HG03354 (cell line): ENCODE measurements around the gene NOL3.
"Not testable (repeated sequence)": the region's sequence is repeated elsewhere in the genome, so short reads cannot be mapped to it uniquely, and the experiment has no call there.

Experiments
- ATAC-seq: cut with Tn5 transposase; IDR thresholded peaks from one replicate; pipeline ENCODE4 v1.9.1; 2021; ENCODE audit warnings: mild to moderate bottlenecking; ENCODE audit not compliant: unreplicated experiment, poor library complexity, severe bottlenecking

Gene NOL3

DNA sequence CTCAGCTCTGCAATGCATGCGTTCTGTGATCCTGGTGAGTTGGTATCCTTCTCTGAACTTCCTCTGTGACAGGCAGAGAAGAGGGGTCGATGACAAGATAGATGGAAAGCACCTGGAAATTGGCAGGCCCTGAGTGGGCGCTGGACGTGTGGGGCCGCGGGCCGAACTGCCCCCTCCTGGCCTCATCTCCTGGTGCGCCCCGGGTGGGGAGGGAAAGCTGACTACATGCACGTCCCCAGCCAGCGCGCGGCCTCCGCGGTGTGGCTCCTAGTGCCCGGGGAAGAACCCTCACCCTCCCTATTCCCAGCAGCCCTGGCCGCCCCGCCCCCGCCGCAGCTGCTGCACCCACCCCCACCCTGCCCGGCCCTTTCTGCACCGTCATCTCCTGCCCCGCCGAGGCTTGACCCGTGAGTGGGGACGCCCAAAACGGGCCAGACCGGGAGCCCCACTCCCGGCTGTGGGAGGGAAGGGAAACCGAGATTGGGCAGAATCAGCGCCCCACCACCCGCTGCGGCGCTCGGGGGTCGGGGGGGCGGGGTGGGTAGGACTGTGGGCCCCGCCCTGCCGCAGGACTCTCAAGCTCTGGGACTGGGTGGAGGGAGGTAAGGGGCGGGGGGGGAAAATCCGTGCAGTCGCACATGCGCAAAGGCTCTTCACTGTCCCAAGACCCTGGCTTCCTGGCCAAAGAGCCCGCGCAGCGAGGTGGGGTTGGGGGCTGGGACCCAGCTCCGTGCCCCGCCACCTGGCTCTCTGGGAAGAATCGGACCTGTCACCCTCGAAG is at the start of gene NOL3:
TSS of gene NOL3 (plus strand) at position 371 of the 781 bp plus-strand sequence.
- ATAC-seq: peak; percentile 34

DNA sequence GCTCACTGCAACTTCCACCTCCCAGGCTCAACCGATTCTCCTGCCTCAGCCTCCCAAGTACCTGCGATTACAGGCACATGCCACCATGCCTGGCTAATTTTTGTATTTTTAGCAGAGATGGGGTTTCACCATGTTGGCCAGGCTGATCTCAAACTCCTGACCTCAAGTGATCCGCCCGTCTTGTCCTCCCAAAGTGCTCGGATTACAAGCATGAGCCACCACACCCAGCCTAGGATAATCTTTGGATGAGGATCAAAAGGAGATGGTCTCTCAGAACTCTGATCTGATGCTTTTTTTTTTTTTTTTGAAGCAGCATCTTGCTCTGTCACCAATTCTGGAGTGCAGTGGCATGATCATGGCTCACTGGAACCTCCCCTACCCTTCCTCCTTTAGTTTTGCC is 47.5 kb upstream of the NOL3 start:
- ATAC-seq: not testable (repeated sequence)

DNA sequence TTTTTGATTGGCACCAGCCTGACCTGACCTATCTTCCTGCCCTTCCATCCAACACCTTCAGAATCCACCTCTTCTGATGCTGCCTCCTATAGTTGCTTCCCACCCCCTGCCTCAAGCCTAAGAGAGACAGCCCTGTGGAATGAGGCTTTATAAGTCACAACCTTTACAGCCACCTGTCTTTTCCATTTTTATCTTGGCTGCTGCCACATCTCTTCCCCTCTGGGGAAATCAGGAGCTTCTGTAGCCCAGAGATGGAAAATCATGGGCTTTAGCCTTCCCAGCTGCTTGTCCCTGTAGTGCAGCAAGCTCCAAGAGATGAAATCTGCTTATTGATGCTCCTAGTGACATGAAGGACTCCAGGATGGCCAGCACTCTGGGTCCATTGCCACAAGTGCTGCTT is 41.9 kb upstream of the NOL3 start:
- no peak for ATAC-seq

DNA sequence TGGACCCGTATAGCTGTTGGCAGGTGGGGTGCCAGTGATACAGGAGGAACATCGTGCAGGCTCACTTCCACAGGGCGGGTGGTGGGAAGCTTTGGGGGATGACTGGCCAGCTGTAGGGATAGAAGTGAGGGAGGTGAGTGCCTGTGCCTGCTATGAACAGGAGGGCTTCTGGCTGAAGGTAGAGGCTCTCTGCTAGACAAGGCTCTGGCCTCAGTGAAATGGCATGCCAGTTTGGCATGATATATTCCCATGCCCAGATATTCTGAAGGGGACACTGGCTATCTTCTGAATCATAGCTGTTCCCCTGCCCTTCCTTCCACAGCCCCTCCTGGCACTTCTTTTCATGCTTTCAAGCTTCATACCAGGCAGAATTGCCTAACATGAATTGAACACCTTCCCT is 41.5 kb upstream of the NOL3 start:
- no peak for ATAC-seq

DNA sequence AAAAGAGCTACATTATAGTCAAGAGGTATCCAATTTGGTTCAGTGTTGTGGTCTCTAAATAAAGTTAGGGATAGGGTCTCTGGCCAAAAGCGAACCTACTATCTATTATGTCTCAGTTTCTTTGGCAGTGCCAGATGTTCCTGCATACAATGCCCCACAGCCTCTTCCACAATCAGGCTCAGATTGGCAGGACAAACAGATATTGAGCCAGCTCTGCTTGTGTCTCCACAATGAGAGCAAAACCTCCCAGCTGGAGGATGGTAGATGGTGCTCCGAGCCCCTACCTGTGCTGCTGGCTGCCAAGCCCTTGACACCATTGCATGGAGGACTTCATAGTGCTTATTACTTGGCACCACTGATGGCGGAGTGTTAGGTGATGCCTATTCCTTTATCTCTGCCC is 40.9 kb upstream of the NOL3 start:
- ATAC-seq: no peak

DNA sequence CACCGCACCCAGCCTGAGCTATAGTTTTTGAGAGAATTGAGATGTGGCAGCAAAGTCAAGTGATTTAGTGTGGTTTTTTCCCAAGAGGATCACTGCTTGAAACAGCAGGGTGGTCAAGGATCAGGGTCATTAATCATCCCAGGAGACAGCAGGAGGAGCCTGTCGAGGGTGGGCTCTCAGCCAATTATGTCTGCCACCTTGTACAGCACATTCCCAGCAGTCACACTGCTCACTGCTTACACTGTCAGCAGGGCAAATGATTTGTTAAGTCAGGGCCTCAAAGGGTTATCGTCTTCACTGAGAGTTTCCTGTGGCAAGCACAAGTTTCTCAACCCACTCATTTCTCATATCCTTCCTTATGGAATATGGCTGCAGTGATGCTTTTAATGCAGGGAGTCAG is 32.7 kb upstream of the NOL3 start:
- no peak for ATAC-seq

DNA sequence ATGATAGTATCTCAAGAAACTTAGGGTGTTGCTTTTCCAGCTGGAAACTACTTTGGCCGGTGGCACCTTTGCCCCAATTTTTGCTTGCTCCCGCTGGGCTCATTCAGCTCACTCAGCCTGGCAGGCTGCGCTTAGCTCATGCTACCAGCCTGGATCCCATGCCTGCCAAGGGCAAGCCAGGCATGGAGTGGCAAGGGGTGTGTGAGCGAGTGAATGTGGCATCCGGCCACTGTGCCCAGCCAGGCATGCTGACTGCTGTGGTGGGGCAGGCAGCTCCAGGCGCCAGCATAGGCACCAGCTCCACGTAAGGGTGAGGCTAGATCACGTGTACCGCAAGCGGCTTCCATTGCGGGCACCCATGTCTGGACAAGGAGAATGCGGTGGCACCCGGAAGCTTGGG is 28.9 kb upstream of the NOL3 start:
- no peak for ATAC-seq

DNA sequence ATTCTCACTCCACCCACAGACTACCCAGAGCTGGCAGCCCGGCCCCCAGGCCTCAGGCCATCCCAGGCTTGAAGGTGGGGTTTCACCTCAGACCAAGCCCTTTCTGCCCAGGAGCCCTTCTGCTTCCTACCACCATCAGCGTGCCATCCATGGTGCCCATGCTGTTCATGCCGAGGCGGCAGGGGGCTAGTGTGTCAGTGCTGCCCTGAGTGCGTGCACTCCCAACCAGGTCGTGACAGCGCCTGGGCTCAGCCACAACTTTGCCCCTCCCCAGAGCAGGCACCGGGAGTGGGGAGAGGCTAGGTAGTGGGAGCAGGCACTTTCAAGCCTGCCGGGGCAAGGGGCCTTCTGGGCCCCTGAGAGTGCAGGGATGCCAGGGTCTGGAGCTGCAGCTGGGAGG is 28.0 kb upstream of the NOL3 start:
- ATAC-seq: no peak

DNA sequence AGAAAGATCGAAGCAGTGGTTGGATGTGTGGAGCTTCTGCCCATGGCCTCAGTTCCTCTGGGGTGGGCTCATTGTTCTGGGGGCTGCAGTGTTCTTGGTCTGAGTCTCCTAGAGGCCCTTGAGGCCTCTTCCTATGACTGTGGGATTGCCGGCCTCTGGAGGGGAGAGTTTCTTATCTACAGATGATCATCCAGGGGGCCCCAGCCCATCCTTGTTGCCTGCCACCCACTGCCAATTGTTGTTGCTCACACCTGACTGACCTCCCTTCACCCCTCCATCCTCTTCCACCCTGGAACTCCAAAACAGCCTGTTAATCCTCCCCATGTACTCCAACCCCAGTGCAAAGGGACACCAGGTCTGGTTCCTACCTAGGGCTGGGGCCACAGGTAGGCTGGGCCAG is 25.4 kb upstream of the NOL3 start:
- ATAC-seq: no peak

DNA sequence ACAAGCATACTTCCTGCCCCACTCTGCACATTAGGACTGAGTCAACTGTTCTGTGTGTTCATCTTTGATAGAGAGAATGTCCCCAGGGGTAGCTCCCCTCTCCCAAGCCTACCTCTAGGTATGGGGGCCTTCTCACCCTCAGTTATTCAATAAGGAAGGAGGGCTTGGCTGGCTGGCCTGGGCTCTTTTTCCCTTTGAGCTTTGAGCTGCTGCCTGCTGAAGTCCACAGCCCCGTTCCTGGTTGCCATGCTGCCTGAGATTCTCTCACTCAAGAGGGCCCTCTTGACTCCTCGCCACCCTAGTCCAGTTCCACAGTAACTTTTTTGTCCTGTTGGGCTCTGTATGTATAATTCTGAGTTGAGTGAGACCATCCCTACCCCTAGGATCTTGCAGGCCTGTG is 24.6 kb upstream of the NOL3 start:
- ATAC-seq: no peak

DNA sequence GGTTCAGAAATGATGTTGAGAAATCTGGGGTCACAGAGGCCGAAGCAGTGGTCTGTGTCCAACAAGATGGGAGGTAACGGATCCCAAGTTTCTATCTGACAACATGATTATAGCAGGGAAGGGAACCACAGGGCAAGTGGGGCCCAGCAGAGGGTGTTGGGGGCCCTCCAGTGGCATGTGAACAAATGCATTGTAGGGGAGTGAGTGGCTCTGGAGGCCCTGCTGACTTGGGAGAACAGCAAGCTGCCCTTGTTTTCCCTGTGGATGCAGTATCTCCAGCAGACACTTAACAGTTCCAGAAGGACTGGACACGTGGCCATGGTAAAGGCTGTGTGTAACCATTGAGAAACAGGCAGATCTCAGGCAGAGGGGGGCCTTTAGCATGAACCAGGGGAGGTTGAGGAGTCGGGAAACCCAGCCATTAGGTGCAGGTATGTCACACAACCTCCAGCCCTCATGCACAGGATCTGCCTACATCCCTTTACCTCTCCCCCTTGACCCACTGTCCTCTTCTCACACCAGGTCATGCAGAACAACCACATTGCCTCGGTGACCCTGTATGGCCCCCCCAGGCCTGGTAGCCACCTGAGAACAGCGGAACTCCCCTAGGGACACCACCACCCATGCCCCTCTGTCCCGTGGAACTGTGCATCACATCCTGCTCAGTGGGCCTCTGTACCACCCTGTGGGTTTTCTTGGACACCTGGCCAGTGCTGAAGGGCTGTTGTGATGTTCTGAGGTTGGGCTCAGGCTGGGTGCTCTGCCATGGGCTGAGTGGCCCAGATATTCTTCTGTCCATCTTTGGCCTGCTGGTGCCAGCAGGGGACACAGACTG is 23.6 kb upstream of the NOL3 start:
- no peak for ATAC-seq

DNA sequence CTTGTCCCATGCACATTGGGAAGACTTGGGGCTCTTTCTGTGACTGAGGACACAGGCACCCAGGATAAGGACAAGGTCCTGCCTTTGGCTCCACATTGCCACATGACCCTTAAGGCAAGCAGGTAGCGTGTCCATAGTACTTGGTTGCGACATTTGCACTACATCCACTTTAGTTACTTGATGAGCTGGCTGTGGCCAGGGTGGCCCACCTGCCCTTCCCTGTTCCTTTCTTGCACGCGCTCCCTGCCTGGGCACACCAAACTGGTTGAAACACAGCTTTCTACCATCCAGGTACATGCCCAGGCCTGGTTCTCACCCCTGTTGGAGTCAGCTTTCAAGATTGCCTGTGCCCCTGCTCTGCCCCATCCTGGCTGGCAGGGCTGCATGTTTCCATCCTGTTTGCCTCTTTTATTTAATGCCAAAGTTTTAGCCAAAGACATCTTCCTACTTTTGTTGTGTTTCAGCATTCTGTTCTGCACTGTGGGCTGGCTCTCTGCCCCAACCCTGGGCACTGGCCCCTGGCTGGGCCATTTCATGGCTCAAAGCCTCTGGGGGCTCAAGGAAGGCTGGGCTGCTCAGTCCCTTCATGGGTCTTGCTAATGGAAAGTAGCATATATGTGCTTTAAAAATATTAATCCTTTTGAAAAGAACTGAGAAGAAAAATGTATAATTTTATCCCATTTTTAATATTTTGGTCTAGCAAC is 22.7 kb upstream of the NOL3 start:
- no peak for ATAC-seq

DNA sequence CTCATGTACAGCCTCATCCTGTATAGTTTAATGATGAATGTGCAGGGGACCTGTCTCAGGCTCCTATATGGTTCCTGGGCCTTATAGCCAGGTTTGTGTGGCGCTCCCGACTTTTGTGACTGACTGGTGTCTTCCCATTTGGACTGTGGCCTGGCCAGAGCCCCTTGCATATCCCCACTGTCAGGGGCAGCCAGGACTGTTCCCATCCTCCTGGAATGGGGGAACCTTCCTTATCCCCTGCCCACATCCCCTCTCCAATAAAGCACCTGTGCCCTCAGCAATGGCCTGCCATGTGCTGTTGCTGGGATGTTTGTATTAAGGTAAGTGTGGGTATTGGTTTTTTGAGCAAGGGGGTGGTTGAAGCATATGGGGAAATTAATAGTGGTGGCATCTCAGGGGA is 22.1 kb upstream of the NOL3 start:
- ATAC-seq: no peak

DNA sequence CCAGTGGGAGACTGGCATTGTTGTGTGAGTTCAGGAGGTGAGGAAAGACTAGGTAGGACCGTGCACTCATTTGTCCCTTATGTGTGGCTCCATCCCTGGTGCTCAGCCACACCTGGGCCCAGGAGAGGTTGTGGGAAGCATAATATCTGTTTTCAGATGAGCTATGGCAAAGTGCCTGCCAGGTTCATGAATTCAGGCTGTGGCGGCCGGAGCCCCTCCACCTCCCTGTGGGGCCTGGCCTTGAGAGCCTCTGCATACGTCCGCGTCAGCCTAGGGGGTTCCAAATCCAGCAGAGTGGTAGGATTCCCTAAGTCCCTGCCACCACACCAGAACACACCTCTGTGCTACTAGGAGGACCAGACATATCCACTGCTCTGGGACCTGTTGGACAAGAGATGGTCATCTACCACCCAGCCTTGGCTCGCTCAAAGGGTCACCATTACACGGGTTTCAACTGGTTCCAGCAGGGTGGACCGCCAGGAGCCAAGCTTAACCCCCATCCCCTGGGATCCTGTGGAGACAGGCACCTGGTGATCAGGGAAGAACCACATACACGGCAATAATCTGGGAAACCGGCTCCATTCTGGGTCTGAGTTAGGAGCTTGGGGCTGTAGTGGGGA is 21.6 kb upstream of the NOL3 start:
- ATAC-seq: no peak

DNA sequence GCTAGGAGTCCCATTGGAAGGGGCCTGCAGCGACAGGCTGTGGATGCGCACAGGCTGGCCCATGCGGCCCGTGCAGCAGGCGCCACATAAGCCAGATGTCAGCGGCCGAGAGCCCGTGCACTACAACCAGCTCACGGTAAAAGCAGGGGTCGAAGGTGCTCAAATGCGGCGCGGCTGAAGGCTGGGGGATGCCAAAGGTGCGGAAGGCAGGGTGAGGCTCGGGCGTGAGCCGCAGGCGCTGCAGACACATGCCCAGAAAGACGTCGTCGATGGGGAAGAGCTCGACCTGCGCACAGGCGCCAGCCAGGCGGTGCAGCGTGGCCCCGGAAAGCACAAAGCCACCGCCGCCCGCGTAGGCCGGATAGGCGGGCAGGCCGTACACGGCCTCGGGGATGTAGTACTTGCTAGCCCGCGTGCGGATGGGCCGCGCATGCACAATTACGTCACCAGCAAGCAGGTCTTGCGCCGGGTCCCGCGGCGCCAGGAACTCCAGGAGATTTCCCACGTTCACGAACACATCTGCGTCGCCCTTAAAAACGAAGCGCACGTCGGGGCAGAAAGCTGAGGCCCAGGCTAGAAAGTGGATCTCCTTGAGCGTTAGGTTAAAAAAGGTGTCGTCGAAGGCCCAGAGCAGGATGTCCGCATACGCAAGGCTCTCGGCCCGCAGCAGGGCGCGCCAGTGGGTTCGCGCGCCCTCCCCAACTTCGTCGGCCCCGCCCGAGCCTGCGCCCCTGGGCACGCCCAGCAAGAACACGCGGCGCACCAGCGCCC is 20.9 kb upstream of the NOL3 start:
- no peak for ATAC-seq

DNA sequence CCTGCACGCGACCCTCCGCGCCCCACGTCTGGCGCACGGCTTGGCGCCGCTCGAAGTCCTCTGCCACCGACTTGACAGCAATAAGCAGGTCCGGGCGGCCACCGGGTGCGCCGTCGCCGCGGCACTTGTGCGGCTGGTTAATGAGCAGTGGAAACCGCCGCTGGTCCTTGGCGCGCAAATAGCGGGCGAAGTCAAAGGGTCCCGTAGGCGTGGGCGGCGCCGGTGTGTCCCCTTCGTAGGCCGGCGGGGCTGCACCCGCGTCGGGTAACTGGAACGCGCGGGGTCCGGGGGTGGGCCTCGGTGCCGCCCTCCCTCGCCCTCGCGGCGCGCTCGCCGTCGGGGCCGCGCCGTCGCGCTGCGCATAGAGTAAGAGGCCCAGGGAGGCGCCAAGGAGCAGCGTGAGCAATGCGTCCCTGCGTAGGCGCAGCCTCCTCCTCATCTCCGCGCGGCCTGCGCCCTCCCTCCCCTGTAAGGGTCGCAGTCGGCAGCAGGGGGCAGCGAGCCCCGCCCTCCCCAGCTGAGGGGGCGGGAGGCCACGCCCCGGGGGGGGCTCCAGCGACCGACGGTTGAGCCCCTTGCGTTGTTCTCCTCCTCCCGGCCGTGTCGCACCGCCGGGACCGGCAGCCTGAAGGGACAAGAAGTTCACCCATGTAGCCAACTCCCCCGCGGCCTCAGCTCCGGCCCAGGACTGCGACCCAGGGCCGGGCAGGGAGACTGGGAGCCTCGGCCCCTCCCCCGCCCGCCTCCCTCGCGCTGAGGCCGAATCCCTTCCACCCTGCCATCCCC is 20.1 kb upstream of the NOL3 start:
- peak; percentile 40 for ATAC-seq

DNA sequence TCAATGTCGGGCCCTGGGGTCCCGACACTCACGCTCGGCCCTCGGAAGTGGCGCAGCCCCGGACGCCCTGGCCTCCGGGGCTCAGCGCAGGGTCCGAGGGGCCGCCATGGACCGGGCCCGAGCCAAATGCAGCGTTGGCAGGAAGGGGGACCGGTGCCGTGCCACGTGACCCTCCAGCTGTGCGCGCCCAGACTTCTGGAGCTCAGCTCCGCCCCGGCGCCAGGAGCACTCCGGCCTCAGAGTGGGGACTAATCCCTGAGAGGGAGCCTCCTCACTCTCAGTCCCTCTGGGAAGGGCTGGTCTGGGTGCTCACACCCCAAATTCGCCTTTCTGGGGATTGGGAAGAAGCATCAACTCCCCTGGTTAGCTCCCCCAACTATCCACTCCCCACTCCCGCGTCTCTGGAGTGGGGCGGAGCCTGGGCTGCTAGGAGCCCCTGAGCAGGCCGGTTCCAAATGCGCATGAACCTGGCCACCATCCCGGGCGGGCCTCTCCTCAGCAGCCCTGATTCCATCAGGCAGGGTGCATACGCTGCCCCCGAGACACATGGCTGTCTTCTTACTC is 19.4 kb upstream of the NOL3 start, which contains the start of gene B3GNT9:
TSS of gene B3GNT9 (minus strand) at position 166 of the 564 bp plus-strand sequence. CDS start 513 bp downstream, outside the sequence.
- ATAC-seq: peak; percentile 62

DNA sequence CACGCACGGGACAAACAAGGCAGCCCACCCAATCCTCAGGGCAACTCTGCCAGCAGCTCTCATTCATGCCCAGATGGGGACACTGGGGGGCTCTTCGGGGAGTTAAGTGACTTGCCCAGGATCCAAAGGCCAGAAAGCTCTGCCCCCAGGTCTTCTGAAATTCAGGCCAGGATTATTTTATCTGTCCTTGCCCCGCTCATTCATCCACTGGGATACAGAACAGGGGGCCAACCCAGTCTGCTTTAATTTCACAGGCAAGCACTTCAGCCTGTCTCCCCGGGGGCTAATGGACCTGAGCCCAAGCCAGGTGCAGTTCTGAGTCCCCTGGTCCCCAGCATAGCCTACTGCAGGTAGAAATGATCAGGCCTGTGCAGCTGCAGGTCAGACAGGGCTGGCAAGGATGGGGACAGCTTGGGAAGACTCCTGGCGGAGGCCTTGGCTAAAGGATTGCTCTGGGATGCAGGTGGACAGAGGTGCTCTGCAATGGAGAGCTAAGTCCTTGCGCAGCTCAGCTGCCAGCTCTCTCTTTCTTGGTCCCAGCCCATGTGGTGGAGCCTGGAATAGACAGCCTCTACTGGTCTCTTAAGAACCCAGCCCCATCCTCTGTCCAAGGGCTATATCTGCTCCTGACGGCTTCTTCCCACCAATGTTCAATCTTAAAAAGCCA is 18.8 kb upstream of the NOL3 start:
- ATAC-seq: no peak
